ENCODE measurements around the gene PPP1R37.

GRCh38 chr19:45071545-45071938, 21.4 kb upstream of the PPP1R37 start:
- TF ChIP-seq EZH2 (IDR thresholded peaks at IDR 0.05; ENCODE audit: borderline replicate concordance, low read depth, low read length, severe bottlenecking) (no peak), CTCF (IDR thresholded peaks at IDR 0.05; ENCODE audit: extremely low read depth in 1 of 2, insufficient read depth in 1 of 2, low read depth in 1 of 2, low read length in 2 of 2) (no peak), MAX (IDR thresholded peaks at IDR 0.05; ENCODE audit: insufficient read depth, insufficient read length) (no peak), JUN (IDR thresholded peaks at IDR 0.05; ENCODE audit: borderline replicate concordance, insufficient read depth, insufficient read length, low read depth) (no peak), POLR2A (IDR thresholded peaks at IDR 0.05; ENCODE audit: low read depth, low read length) (no peak)

Data from endothelial cell of umbilical vein (primary cell).